ENCODE data around the gene SMAD1.

SMAD1 gene

GRCh38 chr4:145482209-145483037, 770 bp downstream of the SMAD1 start:
- H3K4me1 Mint-ChIP-seq (ENCODE audit: low read depth) = peaks cover 7% of the 10 kb centered on the region
- H3K9me3 Mint-ChIP-seq = no peaks in the 10 kb centered on the region
- H3K4me3 Mint-ChIP-seq = no peak overlapping the region
- H3K36me3 Mint-ChIP-seq (ENCODE audit: low read depth) = no peaks in the 10 kb centered on the region
- H3K27ac Mint-ChIP-seq = no peak overlapping the region
- H3K27me3 Mint-ChIP-seq (ENCODE audit: low read depth) = peaks cover 40% of the 10 kb centered on the region

GRCh38 chr4:145483514-145483913, 1.9 kb downstream of the SMAD1 start:
- Mint-ChIP-seq H3K4me1 (ENCODE audit: low read depth) (peaks cover 10% of the 10 kb centered on the region), H3K27me3 (ENCODE audit: low read depth) (peaks cover 40% of the 10 kb centered on the region), H3K36me3 (ENCODE audit: low read depth) (no peaks in the 10 kb centered on the region), H3K4me3 (no peak overlapping the region), H3K9me3 (no peaks in the 10 kb centered on the region), H3K27ac (no peak overlapping the region)

GRCh38 chr4:145484225-145484846, 2.7 kb downstream of the SMAD1 start:
- Mint-ChIP-seq H3K36me3 (ENCODE audit: low read depth) (no peaks in the 10 kb centered on the region), H3K9me3 (no peaks in the 10 kb centered on the region), H3K4me3 (no peak overlapping the region), H3K27me3 (ENCODE audit: low read depth) (peaks cover 35% of the 10 kb centered on the region), H3K4me1 (ENCODE audit: low read depth) (peaks cover 10% of the 10 kb centered on the region), H3K27ac (no peak overlapping the region)

GRCh38 chr4:145485120-145485519, 3.5 kb downstream of the SMAD1 start:
- Mint-ChIP-seq H3K27me3 (ENCODE audit: low read depth) (peaks cover 30% of the 10 kb centered on the region), H3K36me3 (ENCODE audit: low read depth) (no peaks in the 10 kb centered on the region), H3K4me1 (ENCODE audit: low read depth) (peaks cover 10% of the 10 kb centered on the region), H3K9me3 (no peaks in the 10 kb centered on the region), H3K4me3 (no peak overlapping the region), H3K27ac (no peak overlapping the region)

- Mint-ChIP-seq H3K4me3 (no peak overlapping the region), H3K36me3 (ENCODE audit: low read depth) (no peaks in the 10 kb centered on the region), H3K27ac (no peak overlapping the region), H3K9me3 (no peaks in the 10 kb centered on the region), H3K4me1 (ENCODE audit: low read depth) (peaks cover 5% of the 10 kb centered on the region), H3K27me3 (ENCODE audit: low read depth) (peaks cover 17% of the 10 kb centered on the region)
Measured at GRCh38 chr4:145486603-145487002, 5.0 kb downstream of the SMAD1 start.

- no peaks in the 10 kb centered on the region for H3K9me3 Mint-ChIP-seq
- H3K4me3 Mint-ChIP-seq = no peak overlapping the region
- H3K27ac Mint-ChIP-seq = no peak overlapping the region
- peaks cover 21% of the 10 kb centered on the region for H3K27me3 Mint-ChIP-seq (ENCODE audit: low read depth)
- H3K4me1 Mint-ChIP-seq (ENCODE audit: low read depth) = peaks cover 5% of the 10 kb centered on the region
- no peaks in the 10 kb centered on the region for H3K36me3 Mint-ChIP-seq (ENCODE audit: low read depth)
Measured at GRCh38 chr4:145487631-145488030, 6.0 kb downstream of the SMAD1 start.

GRCh38 chr4:145488310-145488709, 6.7 kb downstream of the SMAD1 start:
- Mint-ChIP-seq H3K27ac (no peak overlapping the region), H3K4me3 (no peak overlapping the region), H3K4me1 (ENCODE audit: low read depth) (peaks cover 5% of the 10 kb centered on the region), H3K36me3 (ENCODE audit: low read depth) (no peaks in the 10 kb centered on the region), H3K27me3 (ENCODE audit: low read depth) (peaks cover 23% of the 10 kb centered on the region), H3K9me3 (no peaks in the 10 kb centered on the region)

- H3K27ac Mint-ChIP-seq = no peak overlapping the region
- H3K4me3 Mint-ChIP-seq = no peak overlapping the region
- peaks cover 24% of the 10 kb centered on the region for H3K27me3 Mint-ChIP-seq (ENCODE audit: low read depth)
- no peaks in the 10 kb centered on the region for H3K36me3 Mint-ChIP-seq (ENCODE audit: low read depth)
- H3K9me3 Mint-ChIP-seq = no peaks in the 10 kb centered on the region
- peaks cover 5% of the 10 kb centered on the region for H3K4me1 Mint-ChIP-seq (ENCODE audit: low read depth)
Measured at GRCh38 chr4:145489556-145489955, 7.9 kb downstream of the SMAD1 start.

- H3K4me1 Mint-ChIP-seq (ENCODE audit: low read depth) = peaks cover 5% of the 10 kb centered on the region
- no peaks in the 10 kb centered on the region for H3K9me3 Mint-ChIP-seq
- H3K27me3 Mint-ChIP-seq (ENCODE audit: low read depth) = peaks cover 29% of the 10 kb centered on the region
- no peak overlapping the region for H3K4me3 Mint-ChIP-seq
- no peak overlapping the region for H3K27ac Mint-ChIP-seq
- no peaks in the 10 kb centered on the region for H3K36me3 Mint-ChIP-seq (ENCODE audit: low read depth)
Measured at GRCh38 chr4:145490361-145490760, 8.7 kb downstream of the SMAD1 start.

GRCh38 chr4:145490796-145491195, 9.1 kb downstream of the SMAD1 start:
- H3K27me3 Mint-ChIP-seq (ENCODE audit: low read depth) = peaks cover 26% of the 10 kb centered on the region
- peaks cover 5% of the 10 kb centered on the region for H3K4me1 Mint-ChIP-seq (ENCODE audit: low read depth)
- H3K27ac Mint-ChIP-seq = no peak overlapping the region
- H3K36me3 Mint-ChIP-seq (ENCODE audit: low read depth) = no peaks in the 10 kb centered on the region
- no peaks in the 10 kb centered on the region for H3K9me3 Mint-ChIP-seq
- no peak overlapping the region for H3K4me3 Mint-ChIP-seq

GRCh38 chr4:145492376-145492775, 10.7 kb downstream of the SMAD1 start:
- H3K36me3 Mint-ChIP-seq (ENCODE audit: low read depth) = no peaks in the 10 kb centered on the region
- H3K4me3 Mint-ChIP-seq = no peak overlapping the region
- H3K27me3 Mint-ChIP-seq (ENCODE audit: low read depth) = peaks cover 22% of the 10 kb centered on the region
- peaks cover 4% of the 10 kb centered on the region for H3K4me1 Mint-ChIP-seq (ENCODE audit: low read depth)
- H3K9me3 Mint-ChIP-seq = no peaks in the 10 kb centered on the region
- H3K27ac Mint-ChIP-seq = no peak overlapping the region

GRCh38 chr4:145493166-145493565, 11.5 kb downstream of the SMAD1 start:
- H3K4me3 Mint-ChIP-seq = no peak overlapping the region
- no peaks in the 10 kb centered on the region for H3K36me3 Mint-ChIP-seq (ENCODE audit: low read depth)
- H3K27me3 Mint-ChIP-seq (ENCODE audit: low read depth) = peaks cover 22% of the 10 kb centered on the region
- no peaks in the 10 kb centered on the region for H3K4me1 Mint-ChIP-seq (ENCODE audit: low read depth)
- H3K27ac Mint-ChIP-seq = no peak overlapping the region
- no peaks in the 10 kb centered on the region for H3K9me3 Mint-ChIP-seq

GRCh38 chr4:145494666-145495270, 13.1 kb downstream of the SMAD1 start:
- Mint-ChIP-seq H3K4me1 (ENCODE audit: low read depth) (no peaks in the 10 kb centered on the region), H3K4me3 (no peak overlapping the region), H3K9me3 (no peaks in the 10 kb centered on the region), H3K27ac (no peak overlapping the region), H3K36me3 (ENCODE audit: low read depth) (no peaks in the 10 kb centered on the region), H3K27me3 (ENCODE audit: low read depth) (peaks cover 23% of the 10 kb centered on the region)

GRCh38 chr4:145496292-145496691, 14.6 kb downstream of the SMAD1 start:
- Mint-ChIP-seq H3K27me3 (ENCODE audit: low read depth) (peaks cover 33% of the 10 kb centered on the region), H3K9me3 (no peaks in the 10 kb centered on the region), H3K4me1 (ENCODE audit: low read depth) (no peaks in the 10 kb centered on the region), H3K4me3 (no peak overlapping the region), H3K27ac (no peak overlapping the region), H3K36me3 (ENCODE audit: low read depth) (no peaks in the 10 kb centered on the region)

All from T-helper 1 cell treated with Interleukin-12 subunit alpha and Interleukin-12 subunit beta and Interleukin-4 antibody, amounts not matched to agents 30 μg/mL and 1 μg/mL, for 36 hours (primary cell).